T-helper 2 cell treated with Interferon-gamma antibody and Interleukin-4, amounts not matched to agents 100 ng/mL and 5 ng/mL, for 36 hours (primary cell): ENCODE data around the gene PDILT. TPM values are rescaled to one million over a fixed set of nuclear protein-coding genes. Genes with fewer than 3 reads are reported as not detected.

Experiments
- intact Hi-C: fragments of 100-400 bp; cut with micrococcal nuclease; formaldehyde crosslinking; loops from one replicate; pipeline ENCODE4 v1.15.1; 2023
- total RNA-seq: library from RNA; stranded (reverse); gene quantifications from 2 replicates; pipeline ENCODE4 v1.2.3, GENCODE V29; 2022

PDILT gene
- total RNA-seq, 1 donor from 2014 or later: not detected

- intact Hi-C loops: no loop called here
These were observed 40.5 kb downstream of the PDILT start for GRCh38 chr16:20364051-20364450.

GRCh38 chr16:20363191-20363590 lies 41.3 kb downstream of the PDILT start:
- intact Hi-C loops: no loop called here

GRCh38 chr16:20359997-20360396 lies 44.5 kb downstream of the PDILT start:
- intact Hi-C loops: no loop called here

- intact Hi-C loops: no loop called here
These were observed 49.3 kb downstream of the PDILT start for GRCh38 chr16:20355114-20355782.

- intact Hi-C loops: no loop called here
These were observed 51.2 kb downstream of the PDILT start for GRCh38 chr16:20353379-20353778.

- intact Hi-C loops: no loop called here
These were observed 51.9 kb downstream of the PDILT start, which contains the start of gene UMOD for GRCh38 chr16:20352615-20353014. Gene UMOD (minus strand): TSS chr16:20352715. CDS start chr16:20350737, 1,978 bp downstream.

GRCh38 chr16:20349615-20350014 lies 54.9 kb downstream of the PDILT start:
- intact Hi-C loops: no loop called here

- intact Hi-C loops: no loop called here
These were observed 56.0 kb downstream of the PDILT start for GRCh38 chr16:20348365-20349185.

GRCh38 chr16:20347666-20348364 lies 56.7 kb downstream of the PDILT start:
- intact Hi-C loops: no loop called here

- intact Hi-C loops: no loop called here
These were observed 59.9 kb downstream of the PDILT start for GRCh38 chr16:20344611-20345010.

- intact Hi-C loops: no loop called here
These were observed 64.8 kb downstream of the PDILT start for GRCh38 chr16:20339744-20340143.

- intact Hi-C loops: no loop called here
These were observed 67.6 kb downstream of the PDILT start for GRCh38 chr16:20336955-20337354.

GRCh38 chr16:20334396-20334795 lies 70.1 kb downstream of the PDILT start:
- intact Hi-C loops: no loop called here

GRCh38 chr16:20333120-20333519 lies 71.4 kb downstream of the PDILT start:
- intact Hi-C loops: no loop called here

GRCh38 chr16:20332411-20332810 lies 72.1 kb downstream of the PDILT start:
- intact Hi-C loops: no loop called here

- intact Hi-C loops: no loop called here
These were observed 72.9 kb downstream of the PDILT start for GRCh38 chr16:20331635-20332034.

- intact Hi-C loops: no loop called here
These were observed 75.0 kb downstream of the PDILT start for GRCh38 chr16:20329392-20330138.

GRCh38 chr16:20327444-20328041 lies 77.0 kb downstream of the PDILT start, which contains the start of gene GP2:
Gene GP2 (minus strand): TSS chr16:20327513. CDS start chr16:20326431, 1,082 bp downstream.
- intact Hi-C loops: no loop called here

- intact Hi-C loops: no loop called here
These were observed 78.2 kb downstream of the PDILT start for GRCh38 chr16:20326321-20326720.

- intact Hi-C loops: no loop called here
These were observed 79.5 kb downstream of the PDILT start for GRCh38 chr16:20325005-20325404.
